GM23248 (cell line): ENCODE measurements around the gene MACF1. TPM values are rescaled to one million over a fixed set of nuclear protein-coding genes. Genes with fewer than 3 reads are reported as not detected.

Experiments
- DNase-seq: peaks from one replicate; pipeline ENCODE4 v3.0.0-alpha.2; 2015
- H2AFZ ChIP-seq: fragments of 200-600 bp; sonication (generic); 2 replicates; pipeline ENCODE4 v1.6.1; 2016; ENCODE audit warnings: antibody characterized with exemption
- H3F3A ChIP-seq: fragments of 200-600 bp; sonication (generic); 2 replicates; pipeline ENCODE4 v1.6.1; 2016; ENCODE audit warnings: mild to moderate bottlenecking, antibody characterized with exemption, mixed run types; ENCODE audit not compliant: insufficient read depth
- H3K27ac ChIP-seq: fragments of 200-600 bp; sonication (generic); 2 replicates; pipeline ENCODE4 v1.5.1; 2016; ENCODE audit warnings: mild to moderate bottlenecking
- H3K27me3 ChIP-seq: fragments of 200-600 bp; sonication (generic); replicated peaks from 2 replicates; pipeline ENCODE4 v1.6.1; 2016; ENCODE audit warnings: mild to moderate bottlenecking; ENCODE audit not compliant: insufficient read depth
- H3K36me3 ChIP-seq: fragments of 200-600 bp; sonication (generic); 2 replicates; pipeline ENCODE4 v1.6.1; 2016; ENCODE audit warnings: low read depth, mild to moderate bottlenecking
- H3K4me1 ChIP-seq: fragments of 200-600 bp; sonication (generic); 2 replicates; pipeline ENCODE4 v1.6.1; 2016; ENCODE audit warnings: mild to moderate bottlenecking; ENCODE audit not compliant: insufficient read depth
- H3K4me2 ChIP-seq: fragments of 200-600 bp; sonication (generic); one replicate; pipeline ENCODE4 v1.6.1; 2016; ENCODE audit warnings: mild to moderate bottlenecking; ENCODE audit not compliant: unreplicated experiment
- H3K4me3 ChIP-seq: fragments of 200-600 bp; sonication (generic); 2 replicates; pipeline ENCODE4 v1.5.1; 2016; ENCODE audit warnings: mild to moderate bottlenecking
- H3K79me2 ChIP-seq: fragments of 200-600 bp; sonication (generic); 2 replicates; pipeline ENCODE4 v1.6.1; 2016; ENCODE audit warnings: mild to moderate bottlenecking; ENCODE audit not compliant: insufficient read depth
- H3K9ac ChIP-seq: fragments of 200-600 bp; sonication (generic); 2 replicates; pipeline ENCODE4 v1.6.1; 2016; ENCODE audit warnings: mild to moderate bottlenecking
- H3K9me2 ChIP-seq: fragments of 200-600 bp; sonication (generic); 2 replicates; pipeline ENCODE4 v1.6.1; 2016; ENCODE audit warnings: mixed run types, mild to moderate bottlenecking, moderate library complexity; ENCODE audit not compliant: insufficient read depth
- H3K9me3 ChIP-seq: fragments of 200-600 bp; sonication (generic); one replicate; pipeline ENCODE4 v1.6.1; 2017; ENCODE audit warnings: low read depth
- H4K20me1 ChIP-seq: fragments of 200-600 bp; sonication (generic); 2 replicates; pipeline ENCODE4 v1.6.0; 2016; ENCODE audit not compliant: insufficient read depth
- EZH2 ChIP-seq: fragments of 200-600 bp; sonication (generic); IDR thresholded peaks from 2 replicates; pipeline ENCODE4 v1.6.1; 2018; ENCODE audit warnings: antibody characterized with exemption, mild to moderate bottlenecking; ENCODE audit not compliant: insufficient read depth, poor library complexity, severe bottlenecking
- EZH2phosphoT487 ChIP-seq: fragments of 200-600 bp; sonication (generic); IDR thresholded peaks from 2 replicates; pipeline ENCODE4 v1.6.1; 2018; ENCODE audit warnings: antibody characterized with exemption, moderate library complexity, mild to moderate bottlenecking, low read depth; ENCODE audit not compliant: insufficient read depth
- WGBS, 2 experiments: methylation state at CpG; one replicate each; pipeline ENCODE4 v1.1.6; 2015 to 2017; ENCODE audit warnings: low lambda C conversion rate in 2 of 2, low coverage in 1 of 2; ENCODE audit errors: missing lambda C conversion rate in 2 of 2; 5-methylcytosine and 5-hydroxymethylcytosine counted together
- in situ Hi-C: fragments of 300-500 bp; cut with MboI; formaldehyde crosslinking; loops from 2 replicates; pipeline ENCODE4 v1.15.0; 2020
- polyA plus RNA-seq: library from polyadenylated mRNA; unstranded; fragments of >200 nt; fragmentation: Nextera tagmentation; extraction: Ambion mirVana; gene quantifications from 2 replicates; pipeline ENCODE4 v1.2.1, GENCODE V29; 2016
- total RNA-seq: library from RNA; depleted of rRNA; stranded (reverse); fragments of >200 nt; shearing (Covaris generic); gene quantifications from 2 replicates; pipeline ENCODE4 v1.2.3, GENCODE V29; 2014

MACF1 gene
- total and polyA plus RNA-seq, 2 experiments from 2014 or later: 55.1 to 177 TPM

DNA sequence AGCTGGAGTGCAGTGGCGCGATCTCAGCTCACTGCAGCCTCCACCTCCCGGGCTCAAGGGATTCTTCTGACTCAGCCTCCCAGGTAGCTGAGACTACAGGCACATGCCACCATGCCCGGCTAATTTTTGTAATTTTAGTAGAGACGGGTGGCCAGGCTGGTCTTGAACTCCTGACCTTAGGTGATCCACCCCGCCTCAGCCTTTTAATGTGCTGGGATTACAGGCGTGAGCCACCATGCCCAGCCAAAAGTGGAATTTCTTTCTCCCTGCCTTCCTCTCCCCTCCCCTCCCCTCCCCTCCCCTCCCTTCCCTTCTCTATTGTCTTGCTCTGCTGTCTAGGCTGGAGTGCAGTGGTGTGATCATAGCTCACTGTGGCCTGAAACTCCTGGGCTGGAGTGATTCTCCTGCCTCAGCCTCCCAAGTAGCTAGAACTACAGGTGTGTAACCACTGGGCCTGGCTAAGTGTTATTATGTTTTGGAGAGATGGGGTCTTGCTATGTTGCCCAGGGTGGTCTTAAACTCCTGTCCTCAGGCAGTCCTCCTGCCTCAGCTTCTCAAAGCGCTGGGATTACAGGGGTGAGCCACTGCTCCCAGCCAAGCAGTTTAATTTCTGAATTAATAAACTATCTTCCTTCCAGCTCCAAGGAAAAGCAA, 10.0 kb upstream of the MACF1 start:
- H3K4me2 ChIP-seq: peak overlapping the region; percentile 63
- TF ChIP-seq EZH2: no peak
- no peak for TF ChIP-seq EZH2phosphoT487
- no peaks in the 10 kb centered on the region for H3K9me2 ChIP-seq
- in situ Hi-C loops: no loop called here
- H3K79me2 ChIP-seq: peaks cover 79% of the 10 kb centered on the region
- H4K20me1 ChIP-seq: no peaks in the 10 kb centered on the region
- H3K27me3 ChIP-seq: no peaks in the 10 kb centered on the region
- peaks cover 71% of the 10 kb centered on the region for H3K4me1 ChIP-seq
- H3F3A ChIP-seq: peaks cover 59% of the 10 kb centered on the region
- H3K27ac ChIP-seq: peak overlapping the region; percentile 42
- 79 to 80% methylated on average over 8 of the region's 8 CpGs for WGBS, 2 experiments
- no peak for DNase-seq
- H3K4me3 ChIP-seq: no peak overlapping the region
- H3K9ac ChIP-seq: 0 out of 2 replicates have a peak overlapping the region, but pooled peaks have one; percentile 4
- H2AFZ ChIP-seq: no peak overlapping the region
- no peaks in the 10 kb centered on the region for H3K36me3 ChIP-seq
- no peaks in the 10 kb centered on the region for H3K9me3 ChIP-seq

- DNase-seq: peak; percentile 61
These were observed 9.1 kb upstream of the MACF1 start for GRCh38 chr1:39195166-39196111.

DNA sequence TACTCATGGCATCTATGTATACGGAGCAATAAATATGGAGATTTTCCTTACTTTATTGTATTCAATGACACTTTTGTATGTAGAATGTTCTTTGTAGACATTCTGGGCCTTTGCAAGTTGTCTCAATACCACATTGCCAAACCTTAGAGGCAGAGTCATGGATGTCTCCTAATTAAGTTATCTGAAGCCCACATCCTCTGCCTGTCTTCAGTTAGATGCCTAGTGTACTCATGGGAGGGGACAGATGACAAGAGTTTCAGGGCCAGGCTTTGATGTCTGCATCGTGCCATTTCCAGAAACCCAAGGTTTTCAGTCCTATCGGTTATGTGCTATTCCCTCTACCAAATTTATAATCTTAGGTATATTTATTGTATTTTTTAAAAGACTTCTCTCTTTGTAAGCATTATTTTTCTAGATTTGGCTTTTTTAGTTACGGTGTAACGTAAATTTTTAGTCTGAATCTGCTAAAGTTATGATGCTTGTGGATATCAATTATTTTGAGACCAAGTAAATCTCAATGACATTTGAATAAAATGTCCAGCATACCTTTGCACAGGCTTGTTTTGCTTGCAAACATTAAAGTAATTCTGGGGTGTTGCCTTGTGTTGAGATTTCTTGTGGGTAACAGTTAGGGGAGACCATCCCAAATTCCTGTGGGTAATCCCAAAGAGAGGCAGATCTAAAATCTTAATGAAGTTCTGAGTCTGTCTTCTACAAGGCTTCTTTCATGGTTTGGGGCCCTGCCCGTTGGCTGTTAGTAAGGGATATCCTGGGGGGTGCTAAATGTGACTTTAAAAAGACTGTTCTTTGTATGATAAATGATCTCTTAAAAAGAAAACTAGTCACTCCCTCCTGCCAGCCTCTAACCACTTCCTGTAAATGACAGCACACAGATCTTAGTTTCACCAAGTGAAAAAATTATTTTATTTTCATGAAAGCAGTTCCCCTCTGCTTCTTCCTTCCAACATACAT, 8.0 kb upstream of the MACF1 start:
- DNase-seq: peak; percentile 55
- Histone ChIP-seq H3K27ac (peak overlapping the region; percentile 42), H3K36me3 (no peaks in the 10 kb centered on the region), H4K20me1 (no peaks in the 10 kb centered on the region), H3K9me3 (no peaks in the 10 kb centered on the region), H3K4me3 (no peak overlapping the region), H3K4me1 (peaks cover 52% of the 10 kb centered on the region), H3K9ac (peak overlapping the region; percentile 26), H3K9me2 (no peaks in the 10 kb centered on the region), H3K27me3 (no peaks in the 10 kb centered on the region), H3F3A (peaks cover 46% of the 10 kb centered on the region), H2AFZ (no peak overlapping the region), H3K79me2 (peaks cover 80% of the 10 kb centered on the region), H3K4me2 (peak overlapping the region; percentile 71)
- 82% methylated on average over 6 of the region's 6 CpGs for WGBS, 2 experiments
- TF ChIP-seq EZH2phosphoT487 (no peak), EZH2 (no peak)
- in situ Hi-C loops: no loop called here

More at GRCh38 chr1:39195166-39196111, 9.1 kb upstream of the MACF1 start:
- Histone ChIP-seq H3K4me3 (peak overlapping the region; percentile 11; the same call in 1 of the 2 replicates), H3K27ac (peak overlapping the region; percentile 42), H3K9me3 (no peaks in the 10 kb centered on the region), H3F3A (peaks cover 52% of the 10 kb centered on the region), H2AFZ (no peak overlapping the region), H3K27me3 (no peaks in the 10 kb centered on the region), H3K4me2 (peak overlapping the region; percentile 63), H3K36me3 (no peaks in the 10 kb centered on the region), H3K9me2 (no peaks in the 10 kb centered on the region), H3K4me1 (peaks cover 61% of the 10 kb centered on the region), H4K20me1 (no peaks in the 10 kb centered on the region), H3K9ac (peak overlapping the region; percentile 4; the same call in 1 of the 2 replicates), H3K79me2 (peaks cover 80% of the 10 kb centered on the region)
- TF ChIP-seq EZH2phosphoT487: no peak
- in situ Hi-C loops: no loop called here
- 41% methylated on average over 5 of the region's 5 CpGs for WGBS, 2 experiments

DNA sequence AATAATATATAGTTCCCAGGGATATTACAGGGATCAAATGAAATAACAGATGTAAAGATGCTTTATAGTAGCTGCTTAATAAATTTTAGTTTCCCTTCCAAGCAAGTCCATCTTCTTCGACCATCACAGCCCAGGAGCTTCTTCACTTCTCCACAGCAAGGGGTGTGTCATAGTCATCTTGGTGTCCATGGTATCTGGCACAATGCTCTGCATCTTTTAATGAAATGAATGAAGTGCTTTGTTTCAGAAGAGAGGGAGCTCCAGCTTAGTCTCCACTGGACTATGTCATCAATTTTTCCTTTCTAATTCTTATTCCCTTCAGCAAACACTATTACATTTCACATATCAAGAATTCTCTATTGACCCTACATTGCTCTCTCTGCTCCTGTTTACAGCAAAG, 4.9 kb upstream of the MACF1 start:
- Histone ChIP-seq H3K4me1 (peaks cover 41% of the 10 kb centered on the region), H3K9me3 (no peaks in the 10 kb centered on the region), H2AFZ (no peak overlapping the region), H3K27ac (no peak overlapping the region), H3K9ac (no peak overlapping the region), H3F3A (peaks cover 39% of the 10 kb centered on the region), H3K79me2 (peaks cover 87% of the 10 kb centered on the region), H3K36me3 (no peaks in the 10 kb centered on the region), H4K20me1 (no peaks in the 10 kb centered on the region), H3K27me3 (no peaks in the 10 kb centered on the region), H3K9me2 (no peaks in the 10 kb centered on the region), H3K4me3 (no peak overlapping the region), H3K4me2 (no peak overlapping the region)
- in situ Hi-C loops: no loop called here
- WGBS, 2 experiments: 80 to 89% methylated on average over 1 of the region's 1 CpG
- no peak for DNase-seq
- TF ChIP-seq EZH2phosphoT487 (no peak), EZH2 (no peak)
